Globus pallidus (tissue), 1 donor: ENCODE results near the gene TANC1.
"Not testable (repeated sequence)": the region's sequence is repeated elsewhere in the genome, so short reads cannot be mapped to it uniquely, and the experiment has no call there.

Experiments
- DNase-seq: peaks from one replicate; pipeline ENCODE4 v3.0.0-alpha.2; 2015; ENCODE audit warnings: low spot score

TANC1 gene

DNA sequence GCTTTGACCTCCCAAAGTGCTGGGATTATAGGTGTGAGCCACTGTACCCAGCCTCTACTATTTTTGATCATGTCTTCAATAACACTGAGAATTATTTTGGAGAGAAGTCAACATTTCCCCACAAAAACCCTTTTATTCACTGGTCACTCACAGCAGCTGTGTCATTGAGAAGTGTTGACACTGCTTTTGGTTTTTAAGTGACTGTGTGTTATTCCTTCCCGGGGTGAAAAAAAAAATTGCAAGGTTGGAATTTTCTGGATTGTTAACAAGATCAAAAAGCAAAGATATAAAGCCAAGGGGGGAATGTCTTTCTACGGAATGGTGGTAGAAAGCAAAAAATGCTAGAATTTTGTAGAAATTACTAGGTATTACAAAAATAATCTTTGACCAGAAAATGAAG lies 61.5 kb downstream of the TANC1 start:
- no peak for DNase-seq

DNA sequence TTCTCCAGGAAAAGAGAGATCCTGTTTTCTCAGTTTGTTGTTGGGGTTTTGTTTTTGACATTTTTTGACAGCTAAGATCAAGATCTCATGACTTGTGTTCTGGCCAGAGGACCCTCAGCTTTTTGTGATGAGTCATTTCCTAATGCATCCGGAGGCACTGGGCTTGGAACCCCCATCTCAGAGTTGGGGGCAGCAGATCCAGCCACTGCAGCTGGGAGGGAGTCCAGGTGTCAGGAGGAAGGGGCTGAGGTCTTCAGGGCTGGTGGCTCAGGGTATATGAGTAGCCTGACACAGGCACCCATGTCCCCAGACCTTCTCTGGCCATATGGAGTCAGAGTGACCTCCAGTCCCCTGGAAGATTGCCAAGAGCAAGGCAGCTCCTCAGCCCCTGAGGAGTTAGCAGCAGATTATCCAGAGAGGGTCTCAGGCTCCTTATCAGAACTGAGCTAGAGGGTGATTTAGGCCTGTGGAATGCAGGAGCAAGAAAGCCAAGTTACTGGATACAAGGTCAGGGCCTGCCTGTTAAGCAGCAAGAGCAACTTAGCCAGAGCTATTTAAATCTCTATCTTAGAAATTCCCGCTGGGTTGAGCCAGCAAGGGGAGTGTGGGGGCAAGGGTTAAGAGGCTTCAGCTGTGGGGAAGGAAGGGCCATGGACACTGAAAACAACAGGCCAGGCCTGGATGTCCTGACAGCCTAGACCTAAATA lies 62.4 kb downstream of the TANC1 start:
- DNase-seq = no peak

GRCh38 chr2:159032146-159032545 lies 63.7 kb downstream of the TANC1 start:
- DNase-seq = no peak

GRCh38 chr2:159032580-159032979 lies 64.1 kb downstream of the TANC1 start:
- no peak for DNase-seq

DNA sequence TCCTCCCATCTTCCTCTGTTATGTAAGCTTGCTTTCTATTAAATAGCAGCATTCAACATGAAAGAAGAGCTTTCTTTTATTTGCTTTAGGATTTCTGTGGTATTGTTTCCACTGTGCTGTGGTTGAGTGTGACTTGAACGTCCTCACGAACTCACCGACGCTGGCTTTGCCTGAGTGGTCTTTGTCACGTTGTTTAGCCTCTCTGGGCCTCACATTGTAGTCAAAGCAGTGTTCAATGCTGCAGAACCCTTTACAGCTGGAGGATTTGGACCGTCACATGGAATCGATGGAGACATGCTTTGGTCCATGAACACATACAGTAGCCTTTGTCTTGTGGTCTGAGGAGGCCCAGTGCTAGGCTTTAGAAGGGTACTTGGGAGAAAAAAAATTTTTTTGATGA lies 66.3 kb downstream of the TANC1 start:
- peak; percentile 71 for DNase-seq

DNA sequence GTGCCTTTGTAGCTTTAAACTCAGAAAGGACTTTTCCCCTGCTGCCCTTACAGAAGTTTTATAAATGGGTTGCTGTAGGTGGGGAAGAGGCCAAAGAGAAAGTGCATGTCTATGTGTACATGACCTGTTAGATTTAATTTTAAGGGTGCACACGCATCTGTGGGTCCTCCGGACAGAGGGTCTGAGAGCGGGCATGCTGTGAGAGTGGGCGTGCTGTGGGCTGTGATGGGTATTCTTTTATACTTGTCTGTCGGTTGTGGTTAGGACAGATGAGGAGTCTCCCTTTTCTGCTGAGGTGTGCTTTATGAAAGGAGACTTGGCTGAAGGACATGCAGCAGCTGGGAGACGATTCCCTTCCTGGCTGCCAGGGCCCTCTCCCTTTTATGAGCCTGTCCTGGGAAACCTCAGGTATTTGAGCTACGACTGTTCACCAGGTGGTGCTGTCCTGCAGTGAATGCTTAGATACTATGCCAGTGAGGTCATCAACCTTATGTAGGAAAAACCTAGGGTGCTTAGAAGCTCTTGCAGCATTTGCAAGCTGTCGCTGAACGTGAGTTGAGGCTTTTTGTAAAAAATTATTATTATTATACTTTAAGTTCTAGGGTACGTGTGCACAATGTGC lies 67.5 kb downstream of the TANC1 start:
- DNase-seq = no peak

- not testable (repeated sequence) for DNase-seq
Measured at GRCh38 chr2:159036461-159036860, 68.0 kb downstream of the TANC1 start.

- not testable (repeated sequence) for DNase-seq
Measured at GRCh38 chr2:159041328-159041727, 72.9 kb downstream of the TANC1 start.

DNA sequence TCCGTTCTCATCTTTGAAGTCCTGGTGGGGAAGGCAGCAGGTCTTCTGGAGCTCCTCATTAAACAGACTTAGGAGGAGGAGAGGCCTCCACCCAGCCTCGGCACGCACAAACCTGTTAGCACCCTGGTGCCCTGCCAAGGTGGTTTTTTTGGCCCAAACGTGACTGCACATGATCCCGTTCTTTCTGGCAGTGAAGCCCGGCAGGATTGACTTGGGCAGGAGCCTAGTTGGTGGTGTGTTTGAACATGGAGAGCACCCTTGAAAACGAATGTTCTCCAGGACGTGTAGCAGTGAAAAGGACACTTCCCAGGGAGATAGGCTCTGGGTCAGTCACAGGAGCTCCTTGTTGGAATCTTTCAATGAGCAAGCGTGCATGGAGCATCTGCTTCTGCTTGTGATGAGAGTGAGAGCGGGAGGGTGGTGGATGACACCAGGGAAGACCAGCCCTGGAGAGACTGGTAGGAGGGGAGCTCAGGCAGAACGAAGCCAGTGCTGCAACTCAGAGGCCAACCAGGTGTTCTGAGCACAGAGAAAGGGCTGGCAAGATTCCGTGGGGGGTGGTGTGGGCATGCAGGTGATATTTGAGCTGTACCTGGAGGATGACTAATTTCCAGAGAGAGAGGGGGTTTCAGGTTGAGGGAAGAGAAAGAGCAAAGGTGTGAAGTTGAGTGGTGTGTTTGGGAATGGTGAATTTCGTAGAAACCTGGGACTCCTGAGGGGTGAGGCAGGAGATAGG lies 73.8 kb downstream of the TANC1 start:
- no peak for DNase-seq

DNA sequence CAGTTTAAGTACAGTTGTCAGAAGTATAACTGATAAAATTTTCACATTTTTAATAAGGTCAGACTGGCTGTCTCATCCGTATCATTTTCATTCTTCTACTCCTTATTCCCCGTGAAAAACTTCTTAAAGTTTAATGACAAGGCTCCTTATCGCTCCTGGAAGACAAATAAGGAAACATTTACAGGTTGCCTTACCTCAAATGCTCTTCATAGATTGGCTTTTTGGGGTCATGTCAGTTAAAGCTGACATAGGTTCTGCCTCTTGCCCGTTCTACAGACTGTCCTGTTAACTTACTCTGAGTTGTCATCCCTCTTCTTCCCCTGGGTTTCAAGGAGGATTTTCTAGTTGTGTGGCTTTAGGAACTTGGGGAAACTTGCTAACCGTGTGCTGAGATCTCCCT lies 75.3 kb downstream of the TANC1 start:
- DNase-seq = no peak

DNA sequence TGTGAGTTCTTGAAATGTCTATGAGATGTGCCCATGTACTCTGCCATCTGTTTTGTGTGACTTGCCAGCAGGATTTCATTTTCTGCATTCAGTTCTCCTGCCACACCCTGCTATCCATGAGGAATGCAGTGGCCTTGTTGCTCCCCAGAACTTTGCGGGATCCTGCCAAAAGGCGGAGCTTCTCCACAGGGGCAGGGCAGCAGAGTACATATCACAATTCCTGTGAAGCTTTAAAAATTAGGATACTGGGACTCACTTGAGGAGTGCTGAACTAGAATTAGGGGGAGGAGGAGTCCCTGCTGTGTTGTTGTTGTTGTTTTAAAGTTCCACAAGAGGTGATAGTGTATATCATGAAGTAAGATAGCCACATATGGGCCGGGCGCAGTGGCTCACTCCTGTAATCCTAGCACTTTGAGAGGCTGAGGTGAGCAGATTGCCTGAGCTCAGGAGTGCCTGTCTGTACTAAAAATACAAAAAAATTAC lies 76.4 kb downstream of the TANC1 start:
- DNase-seq = no peak

GRCh38 chr2:159045545-159046454 lies 77.4 kb downstream of the TANC1 start:
- DNase-seq = no peak

GRCh38 chr2:159046966-159047365 lies 78.5 kb downstream of the TANC1 start:
- DNase-seq = no peak

DNA sequence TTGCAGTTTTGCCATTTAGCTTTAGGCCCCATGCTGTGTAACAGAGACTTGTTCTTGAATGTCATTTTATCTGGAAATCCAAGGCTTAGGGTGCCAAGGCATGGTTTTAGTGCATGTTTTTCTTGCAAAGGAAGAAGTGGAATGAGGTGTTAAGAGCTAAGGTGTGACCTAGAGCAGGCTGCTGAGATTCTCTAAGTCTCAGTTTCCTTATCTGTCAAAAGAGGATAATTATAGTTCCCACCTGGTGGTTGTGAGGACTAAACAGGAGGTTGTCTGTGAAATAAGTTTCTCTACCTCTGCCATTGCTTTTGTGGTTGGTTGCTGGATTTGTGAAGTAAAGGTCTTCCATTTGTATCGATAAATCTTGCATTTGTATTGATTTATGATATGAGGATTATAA lies 82.0 kb downstream of the TANC1 start:
- DNase-seq = no peak

GRCh38 chr2:159051133-159051532 lies 82.7 kb downstream of the TANC1 start:
- DNase-seq = no peak

GRCh38 chr2:159051661-159052060 lies 83.2 kb downstream of the TANC1 start:
- no peak for DNase-seq

GRCh38 chr2:159052157-159052601 lies 83.7 kb downstream of the TANC1 start:
- DNase-seq = no peak

GRCh38 chr2:159053161-159054031 lies 85.0 kb downstream of the TANC1 start:
- no peak for DNase-seq

- no peak for DNase-seq
Measured at GRCh38 chr2:159054032-159054334, 85.5 kb downstream of the TANC1 start.

DNA sequence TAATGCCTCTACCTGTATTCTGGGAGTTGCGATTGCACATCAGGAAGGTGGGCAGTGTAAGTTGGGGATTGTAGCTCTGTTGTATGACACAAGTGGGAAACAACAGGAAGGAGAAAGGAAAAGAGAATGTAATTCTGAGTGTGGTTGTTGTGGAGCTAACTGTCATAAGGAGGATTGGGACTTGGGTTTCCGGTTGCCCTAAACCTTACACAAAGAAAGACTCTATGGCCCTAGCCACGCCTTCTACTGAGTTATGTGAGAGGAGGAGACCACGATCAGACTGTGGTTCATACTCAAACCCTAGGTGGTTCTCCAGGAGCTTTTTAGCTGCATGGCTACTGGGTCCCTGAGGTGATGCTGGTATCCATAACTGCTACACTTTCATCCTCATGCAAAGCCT lies 86.5 kb downstream of the TANC1 start:
- no peak for DNase-seq

DNA sequence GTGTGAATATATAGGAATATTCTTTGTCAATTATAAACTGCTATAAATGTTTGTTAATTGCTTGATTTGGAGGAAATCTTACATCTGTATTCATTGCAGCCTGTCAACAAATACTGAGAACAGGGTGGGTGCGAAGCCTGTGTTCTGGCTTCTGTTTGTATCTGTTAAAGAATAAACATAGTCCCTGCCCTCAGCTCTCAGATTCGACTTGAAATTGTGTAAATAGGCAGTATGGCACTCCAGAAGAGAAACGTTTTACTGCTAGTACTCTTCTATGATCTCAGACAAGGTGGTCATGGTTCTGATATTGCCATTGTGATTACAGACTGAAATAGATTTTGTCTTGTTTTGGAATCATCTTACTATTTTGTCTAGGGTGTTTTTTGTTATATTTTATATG lies 92.1 kb downstream of the TANC1 start:
- DNase-seq = no peak
